Vagina (tissue), 2 donors: ENCODE data around the gene KPNA3. TPM values are rescaled to one million over a fixed set of nuclear protein-coding genes. Genes with fewer than 3 reads are reported as not detected.
"Not testable (repeated sequence)": the region's sequence is repeated elsewhere in the genome, so short reads cannot be mapped to it uniquely, and the experiment has no call there.

Source experiments
- DNase-seq, 2 donors: peaks; one replicate each; pipeline ENCODE4 v3.0.0-alpha.2; 2017; ENCODE audit errors: extremely low spot score in 2 of 2
- H3K27ac ChIP-seq: fragments of 200-600 bp; sonication (generic); one replicate; pipeline ENCODE4 v1.5.1; 2019
- H3K27me3 ChIP-seq: fragments of 200-600 bp; sonication (generic); one replicate; pipeline ENCODE4 v1.5.1; 2019
- H3K36me3 ChIP-seq, 2 donors: fragments of 200-600 bp; sonication (generic); one replicate each; pipeline ENCODE4 v1.5.1; 2017 to 2019
- H3K4me1 ChIP-seq: fragments of 200-600 bp; sonication (generic); one replicate; pipeline ENCODE4 v1.5.1; 2019
- H3K4me3 ChIP-seq, 2 donors: fragments of 200-600 bp; sonication (generic); 1 replicate in 1 of 2; 2 replicates in 1 of 2; pipeline ENCODE4 v1.5.1; 2016 to 2019
- H3K9me3 ChIP-seq: fragments of 200-600 bp; sonication (generic); one replicate; pipeline ENCODE4 v1.5.1; 2019
- CTCF ChIP-seq, 3 experiments: fragments of 450-650 bp in 2 of 3; fragments of 200-600 bp in 1 of 3; sonication (generic) in 1 of 3; IDR thresholded peaks; one replicate each; pipeline ENCODE4 v1.5.1; 2017 to 2019; ENCODE audit warnings: antibody characterized with exemption in 3 of 3, mild to moderate bottlenecking in 2 of 3, moderate library complexity in 2 of 3
- POLR2A ChIP-seq, 2 donors: fragments of 450-650 bp; IDR thresholded peaks; one replicate each; pipeline ENCODE4 v1.6.1; 2017; ENCODE audit warnings: antibody characterized with exemption in 2 of 2, mild to moderate bottlenecking in 2 of 2, moderate library complexity in 2 of 2
- POLR2AphosphoS5 ChIP-seq, 2 donors: sonication (generic); formaldehyde crosslinking; IDR thresholded peaks; one replicate each; pipeline ENCODE4 v1.9.0; 2017; ENCODE audit warnings: antibody characterized with exemption in 2 of 2, mild to moderate bottlenecking in 2 of 2, low read depth in 1 of 2; ENCODE audit not compliant: insufficient read depth in 1 of 2
- intact Hi-C: fragments of 100-400 bp; cut with DNase I; formaldehyde crosslinking; loops from one replicate; pipeline ENCODE4 v1.15.1; 2023
- total RNA-seq: library from RNA; depleted of rRNA; stranded (reverse); fragments of >200 nt; gene quantifications from one replicate; pipeline ENCODE4 v1.2.3, GENCODE V29; 2016

The KPNA3 gene
- total RNA-seq, 1 donor from 2014 or later, result 17.2 TPM

GRCh38 chr13:49828453-49828852 lies 36.0 kb upstream of the KPNA3 start:
- no peaks in the 10 kb centered on the region for H3K4me1 ChIP-seq
- H3K36me3 ChIP-seq, result no peaks in the 10 kb centered on the region
- no peak for DNase-seq
- H3K9me3 ChIP-seq, result no peaks in the 10 kb centered on the region
- H3K27ac ChIP-seq, result no peak overlapping the region
- no peak overlapping the region for H3K4me3 ChIP-seq
- intact Hi-C loops, result no loop called here
- H3K27me3 ChIP-seq, result no peaks in the 10 kb centered on the region
- TF ChIP-seq CTCF (IDR thresholded peaks at IDR 0.05) (no peak), POLR2A (IDR thresholded peaks at IDR 0.05) (no peak), POLR2AphosphoS5 (IDR thresholded peaks at IDR 0.05; ENCODE audit: insufficient read depth in 1 of 2, low read depth in 1 of 2) (no peak)

GRCh38 chr13:49827891-49828290 lies 35.4 kb upstream of the KPNA3 start:
- Histone ChIP-seq H3K36me3 (no peaks in the 10 kb centered on the region), H3K27me3 (no peaks in the 10 kb centered on the region), H3K4me3 (no peak overlapping the region), H3K9me3 (no peaks in the 10 kb centered on the region), H3K27ac (no peak overlapping the region), H3K4me1 (no peaks in the 10 kb centered on the region)
- DNase-seq, result no peak
- TF ChIP-seq POLR2AphosphoS5 (IDR thresholded peaks at IDR 0.05; ENCODE audit: insufficient read depth in 1 of 2, low read depth in 1 of 2) (no peak), POLR2A (IDR thresholded peaks at IDR 0.05) (no peak)
- intact Hi-C loops, result no loop called here

DNA sequence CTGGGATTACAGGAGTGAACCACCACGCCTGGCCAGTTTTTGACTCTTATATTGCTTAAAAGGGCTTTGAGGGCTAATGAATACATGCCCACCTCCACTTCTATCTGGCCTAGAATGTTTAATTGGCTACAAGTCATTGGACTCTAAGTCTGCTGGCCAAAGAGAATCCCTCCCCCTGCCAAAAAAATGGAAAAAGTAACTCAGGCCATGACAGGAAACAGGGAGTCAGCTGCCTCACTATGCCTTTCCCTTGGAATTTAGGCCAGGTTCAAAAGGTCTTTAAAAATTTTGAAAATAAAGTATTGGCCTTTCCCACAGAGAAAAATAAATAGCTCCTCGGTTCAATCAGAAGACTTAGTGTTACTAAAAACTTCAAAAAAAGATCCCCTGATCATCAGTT lies 34.9 kb upstream of the KPNA3 start:
- no peaks in the 10 kb centered on the region for H3K27me3 ChIP-seq
- no peaks in the 10 kb centered on the region for H3K9me3 ChIP-seq
- no peak for DNase-seq
- no peak overlapping the region for H3K27ac ChIP-seq
- H3K36me3 ChIP-seq, result no peaks in the 10 kb centered on the region
- intact Hi-C loops, result no loop called here
- no peak overlapping the region for H3K4me3 ChIP-seq
- TF ChIP-seq CTCF (IDR thresholded peaks at IDR 0.05) (no peak), POLR2A (IDR thresholded peaks at IDR 0.05) (no peak), POLR2AphosphoS5 (IDR thresholded peaks at IDR 0.05; ENCODE audit: insufficient read depth in 1 of 2, low read depth in 1 of 2) (no peak)
- H3K4me1 ChIP-seq, result no peaks in the 10 kb centered on the region

GRCh38 chr13:49821216-49822009 lies 28.9 kb upstream of the KPNA3 start:
- Histone ChIP-seq H3K4me3 (no peak overlapping the region), H3K27ac (no peak overlapping the region), H3K4me1 (no peaks in the 10 kb centered on the region), H3K36me3 (no peaks in the 10 kb centered on the region), H3K27me3 (no peaks in the 10 kb centered on the region), H3K9me3 (no peaks in the 10 kb centered on the region)
- intact Hi-C loops, result no loop called here
- TF ChIP-seq POLR2AphosphoS5 (IDR thresholded peaks at IDR 0.05; ENCODE audit: insufficient read depth in 1 of 2, low read depth in 1 of 2), result no peak
- no peak for TF ChIP-seq CTCF (IDR thresholded peaks at IDR 0.05)
- no peak for TF ChIP-seq POLR2A (IDR thresholded peaks at IDR 0.05)
- DNase-seq, result no peak

DNA sequence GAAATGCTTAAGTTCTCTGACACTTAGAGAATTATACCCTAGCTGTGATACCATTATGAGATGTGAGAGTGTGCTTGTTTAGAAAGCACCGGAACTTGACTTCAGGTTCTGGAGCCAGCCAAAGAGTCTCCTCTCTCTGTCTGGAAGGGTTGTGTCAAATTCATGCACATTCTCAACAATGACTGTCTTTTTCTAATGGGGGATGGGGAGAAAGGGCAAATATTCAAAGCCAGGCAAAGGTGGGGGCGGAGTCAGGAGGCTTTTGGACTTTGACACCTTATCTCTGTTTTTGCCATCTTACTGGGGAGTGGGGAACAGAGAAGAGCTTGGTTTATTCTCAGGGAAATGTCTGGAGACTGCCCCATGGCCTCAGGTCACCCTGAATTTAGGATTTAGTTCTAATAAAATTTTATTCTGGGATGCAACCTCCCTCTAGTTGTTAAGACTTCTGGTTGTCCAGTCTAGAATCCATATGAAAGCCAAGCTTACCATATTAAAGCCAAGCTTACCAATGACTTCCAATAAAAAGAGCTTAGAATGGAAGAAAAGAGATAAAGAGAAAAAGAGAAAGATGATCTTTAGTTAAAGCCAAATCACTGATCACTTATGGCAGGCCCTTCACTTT lies 28.2 kb upstream of the KPNA3 start:
- H3K4me1 ChIP-seq, result no peaks in the 10 kb centered on the region
- H3K27ac ChIP-seq, result no peak overlapping the region
- no peaks in the 10 kb centered on the region for H3K27me3 ChIP-seq
- no peak for TF ChIP-seq CTCF (IDR thresholded peaks at IDR 0.05)
- TF ChIP-seq POLR2AphosphoS5 (IDR thresholded peaks at IDR 0.05; ENCODE audit: insufficient read depth in 1 of 2, low read depth in 1 of 2), result no peak
- no peak for TF ChIP-seq POLR2A (IDR thresholded peaks at IDR 0.05)
- no peak for DNase-seq
- no peaks in the 10 kb centered on the region for H3K9me3 ChIP-seq
- no peak overlapping the region for H3K4me3 ChIP-seq
- H3K36me3 ChIP-seq, result no peaks in the 10 kb centered on the region
- intact Hi-C loops, result no loop called here

GRCh38 chr13:49816047-49816446 lies 23.6 kb upstream of the KPNA3 start:
- H3K4me1 ChIP-seq, intact Hi-C loops, H3K4me3 ChIP-seq, H3K9me3 ChIP-seq, H3K27ac ChIP-seq, DNase-seq, H3K27me3 ChIP-seq, H3K36me3 ChIP-seq: not testable (repeated sequence)
